ENCODE data around the gene SYT1.
"Not testable (repeated sequence)": the region's sequence is repeated elsewhere in the genome, so short reads cannot be mapped to it uniquely, and the experiment has no call there.

The SYT1 gene

GRCh38 chr12:78977304-78977867 lies 112.8 kb downstream of the SYT1 start:
- no peak for DNase-seq

- no peak for DNase-seq
These were observed 129.7 kb downstream of the SYT1 start for GRCh38 chr12:78994168-78994791.

GRCh38 chr12:79000501-79000900 lies 135.9 kb downstream of the SYT1 start:
- DNase-seq, result no peak

GRCh38 chr12:79001404-79001803 lies 136.8 kb downstream of the SYT1 start:
- no peak for DNase-seq

- peak; percentile 18 for DNase-seq
These were observed 141.7 kb downstream of the SYT1 start for GRCh38 chr12:79006306-79006705.

GRCh38 chr12:79008591-79008990 lies 144.0 kb downstream of the SYT1 start:
- DNase-seq, result no peak

GRCh38 chr12:79012636-79013035 lies 148.1 kb downstream of the SYT1 start:
- no peak for DNase-seq

- DNase-seq, result no peak
These were observed 151.6 kb downstream of the SYT1 start for GRCh38 chr12:79016181-79016580.

GRCh38 chr12:79019672-79020071 lies 155.1 kb downstream of the SYT1 start:
- DNase-seq, result no peak

GRCh38 chr12:79020106-79020505 lies 155.5 kb downstream of the SYT1 start:
- no peak for DNase-seq

- no peak for DNase-seq
These were observed 156.4 kb downstream of the SYT1 start for GRCh38 chr12:79021021-79021420.

- no peak for DNase-seq
These were observed 158.7 kb downstream of the SYT1 start for GRCh38 chr12:79023261-79023660.

- no peak for DNase-seq
These were observed 159.2 kb downstream of the SYT1 start for GRCh38 chr12:79023784-79024183.

- DNase-seq, result no peak
These were observed 169.2 kb downstream of the SYT1 start for GRCh38 chr12:79033788-79034187.

GRCh38 chr12:79044748-79045147 lies 180.2 kb downstream of the SYT1 start:
- not testable (repeated sequence) for DNase-seq

- DNase-seq, result not testable (repeated sequence)
These were observed 180.7 kb downstream of the SYT1 start for GRCh38 chr12:79045149-79045703.

GRCh38 chr12:79046021-79046420 lies 181.4 kb downstream of the SYT1 start:
- DNase-seq, result no peak

GRCh38 chr12:79048962-79049361 lies 184.4 kb downstream of the SYT1 start:
- DNase-seq, result no peak

GRCh38 chr12:79053394-79053793 lies 188.8 kb downstream of the SYT1 start:
- DNase-seq, result no peak

- no peak for DNase-seq
These were observed 191.5 kb downstream of the SYT1 start for GRCh38 chr12:79055926-79056674.

GRCh38 chr12:79056775-79057174 lies 192.2 kb downstream of the SYT1 start:
- no peak for DNase-seq

- DNase-seq, result no peak
These were observed 193.0 kb downstream of the SYT1 start for GRCh38 chr12:79057540-79057939.

GRCh38 chr12:79058342-79058741 lies 193.8 kb downstream of the SYT1 start:
- peak; percentile 68 for DNase-seq

GRCh38 chr12:79059557-79059956 lies 195.0 kb downstream of the SYT1 start:
- no peak for DNase-seq

Measured in kidney glomerular epithelial cell (primary cell).